Daoy (cell line): ENCODE results near the gene RWDD1. TPM values are rescaled to one million over a fixed set of nuclear protein-coding genes. Genes with fewer than 3 reads are reported as not detected.
"Not testable (repeated sequence)": the region's sequence is repeated elsewhere in the genome, so short reads cannot be mapped to it uniquely, and the experiment has no call there.

ENCODE experiments used
- DNase-seq: peaks from one replicate; pipeline ENCODE4 v3.0.0-alpha.2; 2015; ENCODE audit warnings: low read depth
- total RNA-seq: library from RNA; depleted of rRNA; stranded (reverse); fragments of >200 nt; shearing (Covaris generic); gene quantifications from 2 replicates; pipeline ENCODE4 v1.2.3, GENCODE V29; 2014

Gene RWDD1
- total RNA-seq, 1 experiment from 2014 or later, result 39.0 TPM

- no peak for DNase-seq
Observed at GRCh38 chr6:116560130-116560529, 11.2 kb upstream of the RWDD1 start.

DNA sequence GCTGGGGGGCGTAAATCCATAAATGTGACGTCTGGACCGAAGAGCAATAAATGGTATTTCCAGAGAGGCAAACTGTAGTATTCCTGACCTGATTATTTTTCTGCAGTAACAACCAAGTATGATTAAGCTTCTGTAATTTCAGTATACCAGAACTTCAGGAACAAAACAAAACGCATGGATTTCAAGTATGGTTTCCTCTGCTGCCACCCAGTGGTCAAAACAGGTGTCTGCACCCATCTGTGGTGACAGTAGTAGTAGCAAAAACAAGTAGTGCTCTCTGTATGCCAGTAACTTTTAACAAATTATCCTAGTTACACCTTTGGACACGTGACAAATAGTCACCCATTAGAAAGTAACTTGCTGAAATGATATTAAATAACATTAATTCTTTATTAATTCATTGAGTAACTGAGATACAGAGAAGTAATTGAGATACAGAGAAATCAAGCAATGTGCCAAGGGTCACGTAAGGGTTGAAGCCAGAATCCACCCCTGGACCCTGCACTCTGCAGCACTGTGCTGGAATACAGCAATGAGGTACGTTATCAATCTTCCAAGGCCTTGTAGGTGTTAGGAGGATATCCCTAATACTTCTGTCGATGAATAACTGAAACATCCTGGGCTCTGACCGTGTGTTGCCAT lies 9.8 kb upstream of the RWDD1 start:
- DNase-seq, result peak; percentile 61

DNA sequence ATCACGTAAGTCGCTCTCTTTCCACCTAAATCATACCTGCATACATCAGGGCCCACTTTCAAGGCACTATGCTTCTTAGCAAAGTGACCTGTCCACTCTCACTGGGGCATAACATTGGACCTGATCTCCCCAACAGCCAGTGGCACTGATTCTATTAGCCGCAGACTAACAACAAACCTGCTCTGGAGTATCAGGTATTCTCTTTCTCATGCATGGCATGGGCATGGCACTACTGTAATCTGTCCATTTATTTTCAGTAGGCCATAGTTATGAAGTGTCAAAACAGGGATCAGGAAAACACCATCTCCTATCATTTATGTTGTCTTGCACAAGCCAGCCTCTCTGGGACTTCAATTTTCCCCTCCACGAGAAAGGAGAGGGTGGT lies 9.3 kb upstream of the RWDD1 start:
- DNase-seq, result no peak

DNA sequence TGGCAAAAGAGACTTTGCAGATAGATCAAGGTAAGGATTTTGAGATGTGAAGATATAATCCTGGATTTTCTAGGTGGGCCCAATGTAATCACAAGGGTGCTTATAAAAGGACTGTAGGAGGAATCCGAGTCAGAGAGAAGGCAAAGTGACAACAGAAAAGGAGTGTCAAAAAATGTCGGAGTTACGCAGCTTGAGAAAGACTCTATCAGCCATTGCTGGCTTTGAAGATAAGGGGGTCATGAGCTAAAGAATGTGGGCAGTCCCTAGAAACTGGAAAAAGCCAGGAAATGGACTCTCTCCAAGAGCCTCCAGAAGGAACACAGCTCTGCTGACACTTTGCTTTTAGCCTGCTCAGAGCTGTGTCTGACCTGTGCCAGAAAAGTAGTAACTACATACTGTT lies 8.7 kb upstream of the RWDD1 start:
- DNase-seq, result no peak

- no peak for DNase-seq
Observed at GRCh38 chr6:116563830-116564229, 7.5 kb upstream of the RWDD1 start.

DNA sequence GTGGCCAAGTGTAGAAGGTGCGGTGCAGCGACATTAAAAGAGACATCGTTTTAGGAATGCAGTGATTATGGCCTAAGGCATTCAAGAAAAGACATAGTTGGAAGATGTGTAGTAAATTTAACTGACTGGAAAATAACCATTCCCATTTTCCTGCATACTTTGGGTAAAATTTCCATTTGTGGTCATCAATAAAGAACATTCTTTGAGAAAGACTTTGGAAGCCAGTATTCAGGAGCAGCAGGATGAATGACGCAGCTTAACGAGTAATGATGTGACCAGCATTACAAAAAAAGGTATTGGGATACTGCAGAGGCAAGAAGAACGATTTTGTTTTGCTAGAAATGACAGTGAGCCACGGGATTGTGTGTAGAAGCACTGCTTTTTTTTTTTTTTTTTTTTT lies 7.0 kb upstream of the RWDD1 start:
- DNase-seq, result no peak

- DNase-seq, result no peak
Observed at GRCh38 chr6:116564921-116565872, 6.1 kb upstream of the RWDD1 start.

DNA sequence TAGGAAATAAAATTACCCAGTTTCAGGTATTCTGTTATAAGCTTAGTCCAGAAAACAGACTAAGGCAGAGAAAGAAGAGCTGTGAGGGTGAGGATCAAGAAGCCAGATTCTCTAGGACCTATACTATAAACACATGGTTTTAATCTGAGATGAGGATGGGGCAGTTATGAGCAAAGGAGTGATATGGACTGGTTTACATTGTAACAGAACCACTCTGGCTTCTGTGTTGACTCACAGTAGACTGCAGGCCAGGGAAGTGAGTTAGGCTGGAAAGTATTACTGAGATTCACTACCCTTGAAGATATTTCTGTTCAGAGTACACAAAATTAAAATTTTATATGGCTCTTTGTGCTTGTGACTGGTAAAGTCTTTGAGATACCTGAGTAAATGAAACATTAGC lies 3.2 kb upstream of the RWDD1 start:
- no peak for DNase-seq

GRCh38 chr6:116568821-116569755 lies 2.2 kb upstream of the RWDD1 start:
- DNase-seq, result no peak

GRCh38 chr6:116571683-116572000 lies 338 bp downstream of the RWDD1 start:
- no peak for DNase-seq

GRCh38 chr6:116572162-116572561 lies 858 bp downstream of the RWDD1 start:
- peak; percentile 46 for DNase-seq

GRCh38 chr6:116575227-116575626 lies 3.9 kb downstream of the RWDD1 start:
- DNase-seq, result no peak

DNA sequence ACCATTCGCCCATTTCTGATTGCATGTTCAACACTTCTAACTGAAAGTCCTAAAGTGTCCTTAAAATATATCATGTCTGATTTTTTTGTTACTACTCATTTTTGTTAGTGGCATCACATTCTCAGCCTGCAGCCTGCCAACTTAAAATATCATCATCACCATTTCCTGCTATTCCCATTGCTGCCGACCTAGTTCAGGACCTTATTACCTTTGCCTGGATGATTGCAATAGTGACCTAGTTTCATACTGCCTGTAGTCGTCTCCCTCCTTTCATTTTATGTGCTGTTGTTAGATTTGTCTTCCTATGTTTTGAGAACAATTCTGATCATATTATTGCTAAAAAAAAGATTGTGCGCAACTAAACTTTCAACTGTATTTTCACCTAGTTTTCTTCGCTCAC lies 6.2 kb downstream of the RWDD1 start:
- no peak for DNase-seq

DNA sequence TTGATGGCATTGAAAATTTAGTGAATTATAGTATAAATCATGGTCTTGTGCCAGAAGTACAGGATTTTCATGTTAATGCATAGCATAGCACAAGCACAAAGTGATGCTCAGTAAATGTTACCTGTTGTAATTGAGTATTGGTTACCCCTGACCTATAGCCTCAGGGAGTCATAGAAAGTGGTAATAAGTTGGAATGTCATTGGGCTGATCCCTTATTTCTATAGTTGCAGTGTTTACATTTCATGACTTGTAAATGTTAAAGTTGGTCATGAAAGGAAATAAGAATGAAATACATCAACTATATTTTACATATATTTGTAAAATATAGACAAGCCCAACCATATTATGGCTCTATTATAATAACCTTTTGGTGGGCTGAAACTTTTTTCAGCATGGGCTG lies 7.0 kb downstream of the RWDD1 start:
- no peak for DNase-seq

- DNase-seq, result no peak
Observed at GRCh38 chr6:116579143-116579542, 7.8 kb downstream of the RWDD1 start.

DNA sequence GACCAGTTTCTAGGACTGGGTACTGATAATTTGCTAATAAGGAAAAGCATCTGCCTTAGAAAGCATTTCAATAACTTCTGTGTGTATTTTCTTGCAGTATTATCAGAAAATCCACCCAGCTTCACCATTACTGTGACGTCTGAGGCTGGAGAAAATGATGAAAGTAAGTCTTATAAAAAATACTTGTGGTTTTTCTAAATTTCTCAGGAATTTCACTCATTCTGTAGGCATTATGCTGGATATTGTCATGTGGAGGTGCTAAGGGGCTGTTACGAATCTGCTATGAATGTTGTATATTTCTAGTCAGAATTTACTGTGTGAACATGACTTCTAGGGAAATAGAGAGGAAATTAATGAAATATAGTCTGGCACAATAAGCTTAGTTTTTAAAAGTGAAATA lies 8.9 kb downstream of the RWDD1 start:
- DNase-seq, result no peak

GRCh38 chr6:116586276-116586675 lies 15.0 kb downstream of the RWDD1 start:
- no peak for DNase-seq

DNA sequence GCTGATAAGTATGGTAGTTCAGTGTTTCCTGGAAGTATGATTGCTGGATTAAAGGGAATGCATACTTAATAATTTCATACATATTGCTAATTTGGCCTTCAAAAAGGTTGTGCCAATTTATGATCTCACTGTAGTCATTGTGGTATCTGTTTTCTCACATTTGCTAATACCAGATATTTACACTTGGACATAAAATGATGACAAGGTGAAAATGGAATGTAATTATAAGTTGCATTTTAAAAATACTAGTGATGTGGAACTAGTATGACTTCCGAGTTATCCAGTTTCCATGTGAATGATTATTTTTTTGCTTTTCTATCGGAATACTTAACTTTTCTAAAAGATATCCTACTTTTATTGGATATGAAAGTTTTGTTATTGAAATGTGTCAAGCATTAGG lies 15.4 kb downstream of the RWDD1 start:
- no peak for DNase-seq

GRCh38 chr6:116595247-116595646 lies 23.9 kb downstream of the RWDD1 start:
- no peak for DNase-seq

DNA sequence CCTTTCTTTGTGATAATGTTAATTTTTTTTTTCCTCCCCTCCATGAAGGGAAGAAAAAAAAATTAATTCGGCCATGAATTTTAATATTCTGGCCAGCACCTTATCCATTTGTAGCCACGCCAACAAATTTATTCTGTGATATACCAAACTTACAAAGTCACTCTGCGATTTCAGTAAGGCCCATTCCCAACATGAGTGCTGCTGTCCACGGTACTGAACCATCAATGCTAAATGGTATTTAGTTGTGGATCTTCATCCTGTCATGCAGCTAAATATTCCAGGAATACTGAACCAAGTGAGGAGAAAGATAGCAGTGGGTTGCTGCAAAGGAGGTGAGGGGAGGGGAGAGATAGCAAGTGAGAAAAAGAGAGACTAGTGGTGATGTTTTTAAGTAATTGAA lies 25.5 kb downstream of the RWDD1 start:
- DNase-seq, result no peak

DNA sequence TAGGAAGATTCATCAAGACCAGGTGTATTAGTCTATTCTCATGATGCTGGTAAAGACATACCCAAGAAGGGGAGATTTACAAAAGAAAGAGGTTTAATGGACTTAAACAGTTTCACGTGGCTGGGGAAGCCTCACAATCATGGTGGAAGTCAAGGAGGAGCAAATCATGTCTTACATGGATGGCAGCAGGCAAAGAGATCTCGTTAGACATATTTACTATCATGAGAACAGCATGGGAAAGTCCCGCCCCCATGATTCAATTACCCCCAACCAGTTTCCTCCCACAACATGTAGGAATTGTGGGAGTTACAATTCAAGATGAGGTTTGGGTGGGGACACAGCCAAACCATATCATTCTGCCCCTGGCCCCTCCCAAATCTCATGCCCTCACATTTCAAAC lies 32.6 kb downstream of the RWDD1 start:
- not testable (repeated sequence) for DNase-seq

- not testable (repeated sequence) for DNase-seq
Observed at GRCh38 chr6:116604868-116605267, 33.6 kb downstream of the RWDD1 start.
